Measurements from ENCODE around the gene HS3ST5.
"Not testable (repeated sequence)": the region's sequence is repeated elsewhere in the genome, so short reads cannot be mapped to it uniquely, and the experiment has no call there.

The HS3ST5 gene

GRCh38 chr6:114272582-114272981 lies 70.2 kb downstream of the HS3ST5 start:
- no peak for FAIRE-seq

GRCh38 chr6:114271405-114271804 lies 71.4 kb downstream of the HS3ST5 start:
- no peak for FAIRE-seq

- FAIRE-seq, result no peak
Observed at GRCh38 chr6:114267897-114268296, 74.9 kb downstream of the HS3ST5 start.

GRCh38 chr6:114260810-114261209 lies 82.0 kb downstream of the HS3ST5 start:
- no peak for FAIRE-seq

GRCh38 chr6:114258376-114258775 lies 84.4 kb downstream of the HS3ST5 start:
- no peak for FAIRE-seq

- no peak for FAIRE-seq
Observed at GRCh38 chr6:114253431-114253830, 89.4 kb downstream of the HS3ST5 start.

- FAIRE-seq, result no peak
Observed at GRCh38 chr6:114249522-114249921, 93.3 kb downstream of the HS3ST5 start.

- no peak for FAIRE-seq
Observed at GRCh38 chr6:114247101-114247500, 95.7 kb downstream of the HS3ST5 start.

- FAIRE-seq, result no peak
Observed at GRCh38 chr6:114240796-114241195, 102.0 kb downstream of the HS3ST5 start.

- FAIRE-seq, result no peak
Observed at GRCh38 chr6:114228675-114229074, 114.1 kb downstream of the HS3ST5 start.

- no peak for FAIRE-seq
Observed at GRCh38 chr6:114227944-114228468, 114.8 kb downstream of the HS3ST5 start.

- FAIRE-seq, result no peak
Observed at GRCh38 chr6:114220241-114220640, 122.6 kb downstream of the HS3ST5 start.

GRCh38 chr6:114218437-114219340 lies 124.1 kb downstream of the HS3ST5 start:
- no peak for FAIRE-seq

GRCh38 chr6:114217996-114218395 lies 124.8 kb downstream of the HS3ST5 start:
- FAIRE-seq, result not testable (repeated sequence)

GRCh38 chr6:114216789-114217467 lies 125.9 kb downstream of the HS3ST5 start:
- no peak for FAIRE-seq

GRCh38 chr6:114210467-114210866 lies 132.4 kb downstream of the HS3ST5 start:
- FAIRE-seq, result no peak

GRCh38 chr6:114203460-114203859 lies 139.4 kb downstream of the HS3ST5 start:
- no peak for FAIRE-seq

GRCh38 chr6:114202389-114202788 lies 140.4 kb downstream of the HS3ST5 start:
- no peak for FAIRE-seq

GRCh38 chr6:114200891-114201290 lies 141.9 kb downstream of the HS3ST5 start:
- no peak for FAIRE-seq

GRCh38 chr6:114195631-114196403 lies 147.0 kb downstream of the HS3ST5 start:
- FAIRE-seq, result no peak

- no peak for FAIRE-seq
Observed at GRCh38 chr6:114195027-114195365, 147.8 kb downstream of the HS3ST5 start.

- FAIRE-seq, result no peak
Observed at GRCh38 chr6:114194362-114195026, 148.3 kb downstream of the HS3ST5 start.

- FAIRE-seq, result no peak
Observed at GRCh38 chr6:114187563-114187962, 155.3 kb downstream of the HS3ST5 start.

Measured in G401.6 (cell line).